Measurements from ENCODE around the gene ADD3. TPM values are rescaled to one million over a fixed set of nuclear protein-coding genes. Genes with fewer than 3 reads are reported as not detected.

The ADD3 gene
- total and polyA plus RNA-seq, 2 donors from 2014 or later: 56.9 to 79.2 TPM

- no peak overlapping the region for H3K9ac ChIP-seq (ENCODE audit: low read length in 3 of 3)
- peaks cover 0 to 22% (median 20%) of the 10 kb centered on the region in 3 donors for H3K4me1 ChIP-seq (ENCODE audit: control insufficient read depth in 2 of 3, insufficient read depth in 2 of 3, low read depth in 1 of 3, low read length in 3 of 3)
- no peak for FAIRE-seq
- no peaks in the 10 kb centered on the region for H3K27me3 ChIP-seq (ENCODE audit: control insufficient read depth, insufficient read depth, low read length)
- no peak overlapping the region for H3K4me3 ChIP-seq (ENCODE audit: low read length in 3 of 3)
- TF ChIP-seq CTCF (IDR thresholded peaks at IDR 0.05; ENCODE audit: borderline replicate concordance, extremely low read depth, insufficient read depth): no peak
- intact Hi-C loops (cut with DNase I): no loop called here
- peak in 2 of 5 donors; percentile 38 to 50 for DNase-seq
- no peaks in the 10 kb centered on the region for H3K9me3 ChIP-seq (ENCODE audit: control insufficient read depth in 2 of 3, insufficient read depth in 1 of 3, low read length in 3 of 3)
- no peaks in the 10 kb centered on the region for H3K36me3 ChIP-seq (ENCODE audit: control insufficient read depth in 2 of 3, insufficient read depth in 3 of 3, low read length in 3 of 3)
- no peak overlapping the region for H3K27ac ChIP-seq (ENCODE audit: low read depth in 2 of 2, low read length in 2 of 2)
Observed at GRCh38 chr10:110011681-110012080, 3.9 kb downstream of the ADD3 start.

DNA sequence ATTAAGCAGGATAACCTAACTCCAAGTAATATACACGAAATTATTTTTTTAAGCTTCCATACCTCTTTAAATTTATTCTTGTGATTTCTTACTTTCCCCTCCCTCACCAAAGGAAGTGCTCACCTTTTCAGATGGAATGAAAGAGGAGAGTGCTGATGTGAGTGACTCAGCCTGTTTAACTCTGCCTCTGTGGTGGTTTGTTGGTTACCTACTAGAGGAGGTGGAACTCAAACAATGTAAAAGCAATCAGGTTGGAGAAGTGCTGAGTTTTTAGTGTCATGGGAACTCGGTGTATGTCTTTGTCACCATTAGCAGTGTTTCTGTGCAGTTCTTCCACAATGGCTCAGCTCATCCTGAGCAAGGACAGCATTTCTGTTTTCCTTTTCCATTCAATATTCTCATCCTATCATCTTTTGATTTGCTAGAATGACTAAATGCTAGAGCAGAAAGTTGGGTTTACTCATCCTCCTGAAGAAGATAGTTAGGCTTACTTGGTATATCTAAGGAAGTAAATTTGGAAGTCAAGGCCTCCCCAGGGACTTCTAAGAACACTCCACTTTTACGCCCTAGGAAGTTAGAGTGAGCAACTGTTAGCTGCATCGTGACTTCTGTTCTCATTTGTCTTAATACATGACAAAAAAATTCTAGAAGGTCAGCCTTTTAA, 6.0 kb downstream of the ADD3 start:
- Histone ChIP-seq H3K4me1 (ENCODE audit: control insufficient read depth in 2 of 3, insufficient read depth in 2 of 3, low read depth in 1 of 3, low read length in 3 of 3) (peaks cover 5 to 22% (median 20%) of the 10 kb centered on the region in 3 donors), H3K9ac (ENCODE audit: low read length in 3 of 3) (no peak overlapping the region), H3K27ac (ENCODE audit: low read depth in 2 of 2, low read length in 2 of 2) (no peak overlapping the region), H3K36me3 (ENCODE audit: control insufficient read depth in 2 of 3, insufficient read depth in 3 of 3, low read length in 3 of 3) (no peaks in the 10 kb centered on the region), H3K27me3 (ENCODE audit: control insufficient read depth, insufficient read depth, low read length) (no peaks in the 10 kb centered on the region), H3K4me3 (ENCODE audit: low read length in 3 of 3) (no peak overlapping the region), H3K9me3 (ENCODE audit: control insufficient read depth in 2 of 3, insufficient read depth in 1 of 3, low read length in 3 of 3) (no peaks in the 10 kb centered on the region)
- intact Hi-C loops (cut with DNase I): no loop called here
- no peak for TF ChIP-seq CTCF (IDR thresholded peaks at IDR 0.05; ENCODE audit: borderline replicate concordance, extremely low read depth, insufficient read depth)
- DNase-seq (no peak), FAIRE-seq (no peak)

DNA sequence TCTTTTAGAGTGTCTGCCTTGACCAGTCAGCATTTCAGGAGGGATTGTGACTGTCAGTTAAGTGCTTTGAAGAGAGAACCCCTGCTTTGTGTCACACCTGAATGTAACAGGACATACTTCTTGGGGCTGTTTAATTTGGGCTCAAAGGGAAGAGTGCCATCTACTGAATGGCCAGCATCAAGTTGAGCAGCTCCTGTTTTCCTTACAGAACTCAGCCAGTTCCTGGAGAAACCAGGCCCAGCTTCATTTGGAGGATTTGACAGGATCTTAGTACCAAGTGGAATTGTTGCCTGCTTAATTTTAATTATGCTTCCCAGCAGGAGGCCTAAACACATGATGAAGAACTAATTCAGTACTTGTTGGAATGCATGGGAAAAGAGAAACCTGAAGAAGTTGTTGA, 8.3 kb downstream of the ADD3 start:
- H3K4me3 ChIP-seq (ENCODE audit: low read length in 3 of 3): no peak overlapping the region
- DNase-seq (peak in 2 of 5 donors; percentile 31 to 57), FAIRE-seq (no peak)
- no peak overlapping the region for H3K27ac ChIP-seq (ENCODE audit: low read depth in 2 of 2, low read length in 2 of 2)
- no peaks in the 10 kb centered on the region for H3K36me3 ChIP-seq (ENCODE audit: control insufficient read depth in 2 of 3, insufficient read depth in 3 of 3, low read length in 3 of 3)
- no peaks in the 10 kb centered on the region for H3K9me3 ChIP-seq (ENCODE audit: control insufficient read depth in 2 of 3, insufficient read depth in 1 of 3, low read length in 3 of 3)
- no peaks in the 10 kb centered on the region for H3K27me3 ChIP-seq (ENCODE audit: control insufficient read depth, insufficient read depth, low read length)
- intact Hi-C loops (cut with DNase I): no loop called here
- H3K4me1 ChIP-seq (ENCODE audit: control insufficient read depth in 2 of 3, insufficient read depth in 2 of 3, low read depth in 1 of 3, low read length in 3 of 3): peaks cover under 1 to 5% (median 3%) of the 10 kb centered on the region in 3 donors
- H3K9ac ChIP-seq (ENCODE audit: low read length in 3 of 3): no peak overlapping the region
- TF ChIP-seq CTCF (IDR thresholded peaks at IDR 0.05; ENCODE audit: borderline replicate concordance, extremely low read depth, insufficient read depth): peak; percentile 45
